HepG2 (cell line): ENCODE data around the gene COL27A1. TPM values are rescaled to one million over a fixed set of nuclear protein-coding genes. Genes with fewer than 3 reads are reported as not detected.
A peak's percentile ranks its signal among the peaks of the same experiment; 100 is the strongest.

Experiments
- GATAD2A ChIP-seq: IDR thresholded peaks from 2 replicates; pipeline ENCODE4 v1.6.1; 2016
- GLI4 ChIP-seq: sonication (generic); formaldehyde crosslinking; IDR thresholded peaks from 2 replicates; pipeline ENCODE4 v1.5.1; 2020; ENCODE audit warnings: missing genetic modification reagents, mild to moderate bottlenecking, moderate library complexity, borderline replicate concordance
- MZF1 ChIP-seq: sonication (generic); formaldehyde crosslinking; IDR thresholded peaks from 2 replicates; pipeline ENCODE4 v1.8.1; 2023; ENCODE audit warnings: mild to moderate bottlenecking, missing genetic modification reagents, borderline replicate concordance
- NFIC ChIP-seq: IDR thresholded peaks from 2 replicates; pipeline ENCODE4 v1.6.1; 2012; ENCODE audit warnings: mild to moderate bottlenecking, low read length, inconsistent platforms
- PPARG ChIP-seq: conservative IDR thresholded peaks from 2 replicates; pipeline ENCODE4 v1.6.1; 2016; ENCODE audit warnings: missing biosample characterization, missing genetic modification reagents
- RARA ChIP-seq: IDR thresholded peaks from 2 replicates; pipeline ENCODE4 v1.6.1; 2016; ENCODE audit warnings: missing genetic modification reagents, missing compliant biosample characterization
- RFX1 ChIP-seq: fragments of 450-650 bp; IDR thresholded peaks from 2 replicates; pipeline ENCODE4 v1.6.1; 2017
- SNAPC2 ChIP-seq: sonication (generic); formaldehyde crosslinking; IDR thresholded peaks from 2 replicates; pipeline ENCODE4 v1.8.1; 2022; ENCODE audit warnings: mild to moderate bottlenecking, missing genetic modification reagents
- TARDBP ChIP-seq: sonication (generic); formaldehyde crosslinking; IDR thresholded peaks from 2 replicates; pipeline ENCODE4 v1.8.0; 2022; ENCODE audit warnings: mild to moderate bottlenecking, missing genetic modification reagents
- YEATS4 ChIP-seq: sonication (generic); formaldehyde crosslinking; IDR thresholded peaks from 2 replicates; pipeline ENCODE4 v1.4.0; 2020; ENCODE audit warnings: missing genetic modification reagents, borderline replicate concordance
- ZNF660 ChIP-seq: sonication (generic); formaldehyde crosslinking; IDR thresholded peaks from 2 replicates; pipeline ENCODE4 v1.5.1; 2020; ENCODE audit warnings: mild to moderate bottlenecking, low read depth, missing genetic modification reagents, borderline replicate concordance
- ZNF772 ChIP-seq: sonication (generic); formaldehyde crosslinking; IDR thresholded peaks from 2 replicates; pipeline ENCODE4 v1.5.0; 2020; ENCODE audit warnings: mild to moderate bottlenecking, missing genetic modification reagents
- ZSCAN30 ChIP-seq: sonication (generic); formaldehyde crosslinking; IDR thresholded peaks from 2 replicates; pipeline ENCODE4 v1.5.0; 2020; ENCODE audit warnings: mild to moderate bottlenecking, missing genetic modification reagents
- polyA plus RNA-seq, 8 experiments: library from polyadenylated mRNA; depleted of rRNA in 3 of 8; stranded (reverse) in 7 of 8; unstranded in 1 of 8; fragments of >200 nt; fragmentation: Illumina TruSeq in 4 of 8; extraction: Trizol in 4 of 8; gene quantifications; 2 replicates each; pipeline versions ENCODE4 v1.2.1 to v1.2.3, GENCODE V29; 2011 to 2016; ENCODE audit warnings: low read depth in 4 of 8, missing spikeins in 1 of 8, mixed read lengths in 1 of 8; ENCODE audit not compliant: insufficient read depth in 1 of 8
- total RNA-seq, 5 experiments: library from RNA; depleted of rRNA; stranded (reverse); fragments of >200 nt; fragmentation: Illumina TruSeq; extraction: Trizol; gene quantifications; 2 replicates each; pipeline ENCODE4 v1.2.3, GENCODE V29; 2016; ENCODE audit warnings: low read depth in 1 of 5
- TF ChIP-seq, protein P1 (sequence below): sonication (generic); IDR thresholded peaks from 2 replicates; pipeline ENCODE4 v1.6.1; 2016; ENCODE audit warnings: low read depth, borderline replicate concordance
- TF ChIP-seq, protein P2 (sequence below): sonication (generic); formaldehyde crosslinking; IDR thresholded peaks from 2 replicates; pipeline ENCODE4 v1.5.0; 2020; ENCODE audit warnings: mild to moderate bottlenecking, missing genetic modification reagents
- TF ChIP-seq, protein P3 (sequence below): sonication (generic); formaldehyde crosslinking; IDR thresholded peaks from 2 replicates; pipeline ENCODE4 v1.5.1; 2020; ENCODE audit warnings: missing genetic modification reagents, mild to moderate bottlenecking, borderline replicate concordance
- TF ChIP-seq, protein P4 (sequence below): IDR thresholded peaks from 2 replicates; pipeline ENCODE4 v1.6.1; 2016; ENCODE audit warnings: missing genetic modification reagents, missing compliant biosample characterization
- TF ChIP-seq, protein P5 (sequence below): sonication (generic); formaldehyde crosslinking; IDR thresholded peaks from 2 replicates; pipeline ENCODE4 v1.4.0; 2020; ENCODE audit warnings: missing genetic modification reagents
- TF ChIP-seq, protein P6 (sequence below): IDR thresholded peaks from 2 replicates; pipeline ENCODE4 v1.6.1; 2016
- TF ChIP-seq, protein P7 (sequence below): sonication (generic); formaldehyde crosslinking; IDR thresholded peaks from 2 replicates; pipeline ENCODE4 v1.5.0; 2020; ENCODE audit warnings: missing genetic modification reagents

COL27A1 gene
- total and polyA plus RNA-seq, 2 of the 13 experiments (the other 11 are each of a cell fraction or from before 2014, with no cell fraction given), result 71.3 to 89.1 TPM

DNA sequence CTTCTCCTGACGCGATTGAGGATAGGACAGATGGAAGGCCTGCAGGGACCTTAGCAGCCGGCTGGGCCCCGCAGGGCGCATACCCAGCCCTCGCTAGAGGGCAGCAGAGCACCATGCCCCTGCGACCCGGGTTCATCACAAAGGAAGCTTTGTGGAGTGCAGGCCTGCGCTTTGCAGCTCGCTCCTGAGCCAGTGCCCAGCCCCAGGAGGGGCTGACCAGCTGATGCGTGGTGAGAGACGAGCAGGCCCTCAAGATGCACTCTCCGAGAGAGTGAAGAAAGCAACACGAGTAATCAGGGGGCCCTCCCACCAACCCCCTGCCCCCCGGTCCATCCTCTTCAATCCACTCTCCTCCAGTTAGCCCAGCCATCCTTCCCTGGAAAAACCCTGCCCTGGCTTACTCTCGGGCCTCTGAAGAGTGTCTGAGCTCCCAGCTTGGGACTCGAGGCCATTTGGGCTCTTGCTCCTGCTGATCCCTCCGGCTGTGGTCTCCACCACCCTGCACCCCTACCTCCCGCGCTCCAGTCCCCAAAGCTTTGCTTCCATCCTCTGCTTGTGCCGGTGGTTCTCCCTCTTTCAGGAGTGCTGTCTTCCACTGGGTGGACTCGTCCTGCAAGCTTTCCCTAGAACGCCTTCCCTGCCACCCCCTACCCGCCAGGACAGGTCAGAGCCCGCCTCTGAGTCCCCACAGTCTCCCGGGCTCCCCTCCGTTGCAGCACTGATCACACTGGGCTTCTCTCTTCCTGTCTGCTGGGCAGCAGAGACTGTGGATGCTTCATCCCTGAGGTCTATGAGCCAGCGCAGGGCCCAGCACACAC, 47.1 kb upstream of the COL27A1 start (continued):
- TF ChIP-seq GATAD2A (CRISPR knock-in tag), result peak; percentile 85
- peak; percentile 35 for TF ChIP-seq RARA
- TF ChIP-seq, protein P1, sequence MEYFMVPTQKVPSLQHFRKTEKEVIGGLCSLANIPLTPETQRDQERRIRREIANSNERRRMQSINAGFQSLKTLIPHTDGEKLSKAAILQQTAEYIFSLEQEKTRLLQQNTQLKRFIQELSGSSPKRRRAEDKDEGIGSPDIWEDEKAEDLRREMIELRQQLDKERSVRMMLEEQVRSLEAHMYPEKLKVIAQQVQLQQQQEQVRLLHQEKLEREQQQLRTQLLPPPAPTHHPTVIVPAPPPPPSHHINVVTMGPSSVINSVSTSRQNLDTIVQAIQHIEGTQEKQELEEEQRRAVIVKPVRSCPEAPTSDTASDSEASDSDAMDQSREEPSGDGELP, result peak; percentile 93
- TF ChIP-seq YEATS4 (CRISPR knock-in tag), result peak; percentile 67; the same call in 1 of the 2 replicates
- TF ChIP-seq, protein P2, sequence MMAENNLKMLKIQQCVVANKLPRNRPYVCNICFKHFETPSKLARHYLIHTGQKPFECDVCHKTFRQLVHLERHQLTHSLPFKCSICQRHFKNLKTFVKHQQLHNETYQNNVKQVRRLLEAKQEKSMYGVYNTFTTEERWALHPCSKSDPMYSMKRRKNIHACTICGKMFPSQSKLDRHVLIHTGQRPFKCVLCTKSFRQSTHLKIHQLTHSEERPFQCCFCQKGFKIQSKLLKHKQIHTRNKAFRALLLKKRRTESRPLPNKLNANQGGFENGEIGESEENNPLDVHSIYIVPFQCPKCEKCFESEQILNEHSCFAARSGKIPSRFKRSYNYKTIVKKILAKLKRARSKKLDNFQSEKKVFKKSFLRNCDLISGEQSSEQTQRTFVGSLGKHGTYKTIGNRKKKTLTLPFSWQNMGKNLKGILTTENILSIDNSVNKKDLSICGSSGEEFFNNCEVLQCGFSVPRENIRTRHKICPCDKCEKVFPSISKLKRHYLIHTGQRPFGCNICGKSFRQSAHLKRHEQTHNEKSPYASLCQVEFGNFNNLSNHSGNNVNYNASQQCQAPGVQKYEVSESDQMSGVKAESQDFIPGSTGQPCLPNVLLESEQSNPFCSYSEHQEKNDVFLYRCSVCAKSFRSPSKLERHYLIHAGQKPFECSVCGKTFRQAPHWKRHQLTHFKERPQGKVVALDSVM (CRISPR knock-in tag), result peak; percentile 50; the same call in 1 of the 2 replicates
- no peak for TF ChIP-seq GLI4 (CRISPR knock-in tag)
- TF ChIP-seq MZF1, result no peak
- no peak for TF ChIP-seq RFX1
- TF ChIP-seq, protein P3, sequence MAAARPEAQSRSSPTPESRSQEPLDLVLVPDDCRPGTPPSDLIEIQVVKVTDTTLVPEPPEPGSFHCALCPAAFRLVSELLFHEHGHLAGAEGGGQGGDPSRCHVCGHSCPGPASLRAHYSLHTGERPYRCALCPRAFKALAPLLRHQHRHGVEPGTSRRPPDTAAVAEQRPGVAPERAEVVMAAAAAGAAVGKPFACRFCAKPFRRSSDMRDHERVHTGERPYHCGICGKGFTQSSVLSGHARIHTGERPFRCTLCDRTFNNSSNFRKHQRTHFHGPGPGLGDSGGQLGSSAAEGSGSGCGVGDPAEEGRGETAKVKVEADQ (CRISPR knock-in tag), result no peak; the same call in 1 of the 2 replicates
- no peak for TF ChIP-seq SNAPC2 (CRISPR knock-in tag)
- TF ChIP-seq PPARG (CRISPR knock-in tag), result peak; percentile 54; the same call in 1 of the 2 replicates
- TF ChIP-seq, protein P4, sequence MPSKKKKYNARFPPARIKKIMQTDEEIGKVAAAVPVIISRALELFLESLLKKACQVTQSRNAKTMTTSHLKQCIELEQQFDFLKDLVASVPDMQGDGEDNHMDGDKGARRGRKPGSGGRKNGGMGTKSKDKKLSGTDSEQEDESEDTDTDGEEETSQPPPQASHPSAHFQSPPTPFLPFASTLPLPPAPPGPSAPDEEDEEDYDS (CRISPR knock-in tag), result no peak; the same call in 1 of the 2 replicates
- TF ChIP-seq, protein P5, sequence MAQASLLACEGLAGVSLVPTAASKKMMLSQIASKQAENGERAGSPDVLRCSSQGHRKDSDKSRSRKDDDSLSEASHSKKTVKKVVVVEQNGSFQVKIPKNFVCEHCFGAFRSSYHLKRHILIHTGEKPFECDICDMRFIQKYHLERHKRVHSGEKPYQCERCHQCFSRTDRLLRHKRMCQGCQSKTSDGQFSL (CRISPR knock-in tag), result peak; percentile 65; the same call in 1 of the 2 replicates
- TF ChIP-seq NFIC, result no peak
- TF ChIP-seq, protein P6, sequence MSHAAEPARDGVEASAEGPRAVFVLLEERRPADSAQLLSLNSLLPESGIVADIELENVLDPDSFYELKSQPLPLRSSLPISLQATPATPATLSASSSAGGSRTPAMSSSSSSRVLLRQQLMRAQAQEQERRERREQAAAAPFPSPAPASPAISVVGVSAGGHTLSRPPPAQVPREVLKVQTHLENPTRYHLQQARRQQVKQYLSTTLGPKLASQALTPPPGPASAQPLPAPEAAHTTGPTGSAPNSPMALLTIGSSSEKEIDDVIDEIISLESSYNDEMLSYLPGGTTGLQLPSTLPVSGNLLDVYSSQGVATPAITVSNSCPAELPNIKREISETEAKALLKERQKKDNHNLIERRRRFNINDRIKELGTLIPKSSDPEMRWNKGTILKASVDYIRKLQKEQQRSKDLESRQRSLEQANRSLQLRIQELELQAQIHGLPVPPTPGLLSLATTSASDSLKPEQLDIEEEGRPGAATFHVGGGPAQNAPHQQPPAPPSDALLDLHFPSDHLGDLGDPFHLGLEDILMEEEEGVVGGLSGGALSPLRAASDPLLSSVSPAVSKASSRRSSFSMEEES (CRISPR knock-in tag), result no peak
- TF ChIP-seq ZNF660, result no peak
- peak; percentile 82; the same call in 1 of the 2 replicates for TF ChIP-seq ZNF772 (CRISPR knock-in tag)
- TF ChIP-seq, protein P7, sequence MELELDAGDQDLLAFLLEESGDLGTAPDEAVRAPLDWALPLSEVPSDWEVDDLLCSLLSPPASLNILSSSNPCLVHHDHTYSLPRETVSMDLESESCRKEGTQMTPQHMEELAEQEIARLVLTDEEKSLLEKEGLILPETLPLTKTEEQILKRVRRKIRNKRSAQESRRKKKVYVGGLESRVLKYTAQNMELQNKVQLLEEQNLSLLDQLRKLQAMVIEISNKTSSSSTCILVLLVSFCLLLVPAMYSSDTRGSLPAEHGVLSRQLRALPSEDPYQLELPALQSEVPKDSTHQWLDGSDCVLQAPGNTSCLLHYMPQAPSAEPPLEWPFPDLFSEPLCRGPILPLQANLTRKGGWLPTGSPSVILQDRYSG (CRISPR knock-in tag), result no peak
- 0 out of 2 replicates have a peak, but pooled peaks have one; percentile 13 for TF ChIP-seq TARDBP
- TF ChIP-seq ZSCAN30, result no peak
